Activated CD8-positive, alpha-beta memory T cell treated with anti-CD3 and anti-CD28 coated beads, Interleukin-2, amount 10 ng/mL, durations not matched to agents 7 days and 5 days (primary cell): ENCODE data around the gene STAT2. TPM values are rescaled to one million over a fixed set of nuclear protein-coding genes. Genes with fewer than 3 reads are reported as not detected.
A peak's percentile ranks its signal among the peaks of the same experiment; 100 is the strongest.

Experiments
- ATAC-seq: fragments of 150-1000 bp; cut with Tn5 transposase; one replicate; pipeline ENCODE4 v1.10.0; 2021; ENCODE audit warnings: moderate library complexity
- CTCF ChIA-PET: fragments of 350-600 bp; sonication (Branson Sonifier 250); formaldehyde crosslinking; loops from one replicate; lab custom pipeline; 2021; ENCODE audit warnings: antibody characterized with exemption; lab: Charles Lee
- DNase-seq: peaks from one replicate; pipeline ENCODE4 v3.0.0-alpha.2; 2020
- H3K27ac Mint-ChIP-seq: one replicate; pipeline ENCODE4 v1.8.0; 2021; ENCODE audit warnings: mild to moderate bottlenecking, mixed read lengths
- H3K27me3 Mint-ChIP-seq: one replicate; pipeline ENCODE4 v1.8.0; 2021; ENCODE audit warnings: mixed read lengths
- H3K36me3 Mint-ChIP-seq: one replicate; pipeline ENCODE4 v1.8.0; 2021; ENCODE audit warnings: mild to moderate bottlenecking, mixed read lengths
- H3K4me1 Mint-ChIP-seq: one replicate; pipeline ENCODE4 v1.8.0; 2021; ENCODE audit warnings: mixed read lengths
- H3K4me3 Mint-ChIP-seq: one replicate; pipeline ENCODE4 v1.8.0; 2021; ENCODE audit warnings: mild to moderate bottlenecking, moderate library complexity, mixed read lengths
- H3K9me3 Mint-ChIP-seq: one replicate; pipeline ENCODE4 v1.8.0; 2022; ENCODE audit warnings: low read depth, mixed read lengths
- total RNA-seq, 2 experiments: library from RNA; stranded (reverse); gene quantifications; one replicate each; pipeline ENCODE4 v1.2.3, GENCODE V29; 2021

Gene STAT2
- total RNA-seq, 2 experiments from 2014 or later, result 178 to 308 TPM

GRCh38 chr12:56377989-56378316, 18.0 kb upstream of the STAT2 start:
- CTCF ChIA-PET, result interaction anchor here (0.8 to 1.9 kb wide), 2 partner anchors 38 to 86 kb away, joined by 4 read pairs; no protein-coding TSS in a partner anchor
- Mint-ChIP-seq H3K27ac (no peak overlapping the region), H3K4me3 (no peak overlapping the region), H3K27me3 (peaks cover 15% of the 10 kb centered on the region), H3K36me3 (no peaks in the 10 kb centered on the region), H3K4me1 (no peaks in the 10 kb centered on the region), H3K9me3 (peaks cover 5% of the 10 kb centered on the region)
- DNase-seq (no peak), ATAC-seq (no peak)

GRCh38 chr12:56377310-56377988, 17.5 kb upstream of the STAT2 start:
- Mint-ChIP-seq H3K4me1 (no peaks in the 10 kb centered on the region), H3K36me3 (no peaks in the 10 kb centered on the region), H3K4me3 (no peak overlapping the region), H3K9me3 (peaks cover 5% of the 10 kb centered on the region), H3K27me3 (peaks cover 15% of the 10 kb centered on the region), H3K27ac (no peak overlapping the region)
- no peak for ATAC-seq
- CTCF ChIA-PET, result interaction anchor here (0.8 to 1.9 kb wide), 2 partner anchors 38 to 87 kb away, joined by 4 read pairs; no protein-coding TSS in a partner anchor
- no peak for DNase-seq

- Mint-ChIP-seq H3K4me3 (no peak overlapping the region), H3K4me1 (no peaks in the 10 kb centered on the region), H3K9me3 (peaks cover 5% of the 10 kb centered on the region), H3K27ac (no peak overlapping the region), H3K36me3 (no peaks in the 10 kb centered on the region), H3K27me3 (peaks cover 17% of the 10 kb centered on the region)
- DNase-seq, result no peak
- CTCF ChIA-PET, result no interaction called here
- ATAC-seq, result no peak
Observed at GRCh38 chr12:56375598-56376434, 15.9 kb upstream of the STAT2 start.

GRCh38 chr12:56374726-56375597, 15.1 kb upstream of the STAT2 start:
- Mint-ChIP-seq H3K27me3 (peaks cover 15% of the 10 kb centered on the region), H3K4me1 (no peaks in the 10 kb centered on the region), H3K27ac (no peak overlapping the region), H3K9me3 (peaks cover 5% of the 10 kb centered on the region), H3K36me3 (no peaks in the 10 kb centered on the region), H3K4me3 (no peak overlapping the region)
- ATAC-seq, result no peak
- no peak for DNase-seq
- CTCF ChIA-PET, result interaction anchor here (1.2 kb wide), 1 partner anchor 54 kb away, joined by 3 read pairs; no protein-coding TSS in a partner anchor

- H3K27me3 Mint-ChIP-seq, result peaks cover 15% of the 10 kb centered on the region
- no peak for ATAC-seq
- CTCF ChIA-PET, result no interaction called here
- no peak for DNase-seq
- no peak overlapping the region for H3K4me3 Mint-ChIP-seq
- no peaks in the 10 kb centered on the region for H3K36me3 Mint-ChIP-seq
- peaks cover 5% of the 10 kb centered on the region for H3K9me3 Mint-ChIP-seq
- H3K27ac Mint-ChIP-seq, result no peak overlapping the region
- H3K4me1 Mint-ChIP-seq, result no peaks in the 10 kb centered on the region
Observed at GRCh38 chr12:56373515-56373914, 13.6 kb upstream of the STAT2 start.

- H3K9me3 Mint-ChIP-seq, result no peaks in the 10 kb centered on the region
Observed at GRCh38 chr12:56366948-56367347, 7.0 kb upstream of the STAT2 start.

GRCh38 chr12:56362130-56363059, 2.5 kb upstream of the STAT2 start, which contains the start of gene APOF:
TSS of gene APOF (minus strand) at chr12:56362857. CDS start at chr12:56362745, 112 bp downstream.
- CTCF ChIA-PET, result interaction anchor here (1.0 to 4.6 kb wide), 4 partner anchors 29 to 244 kb away, joined by 4 to 21 read pairs (median 7); partner anchors contain the start of genes PAN2, SMARCC2 and ZC3H10
- no peak for DNase-seq
- no peaks in the 10 kb centered on the region for H3K27me3 Mint-ChIP-seq
- peaks cover 13% of the 10 kb centered on the region for H3K36me3 Mint-ChIP-seq
- H3K4me3 Mint-ChIP-seq, result peak within 1 kb of the TSS; percentile 93
- peak within 1 kb of the TSS; percentile 54 for H3K27ac Mint-ChIP-seq
- H3K4me1 Mint-ChIP-seq, result peaks cover 18% of the 10 kb centered on the region
- no peak for ATAC-seq
- H3K9me3 Mint-ChIP-seq, result no peaks in the 10 kb centered on the region

More at GRCh38 chr12:56366948-56367347, 7.0 kb upstream of the STAT2 start:
- no peak overlapping the region for H3K4me3 Mint-ChIP-seq
- CTCF ChIA-PET, result no interaction called here
- DNase-seq (no peak), ATAC-seq (no peak)
- H3K4me1 Mint-ChIP-seq, result no peaks in the 10 kb centered on the region
- no peak overlapping the region for H3K27ac Mint-ChIP-seq
- H3K27me3 Mint-ChIP-seq, result peaks cover 7% of the 10 kb centered on the region
- no peaks in the 10 kb centered on the region for H3K36me3 Mint-ChIP-seq

- Mint-ChIP-seq H3K9me3 (no peaks in the 10 kb centered on the region), H3K4me1 (peaks cover 19% of the 10 kb centered on the region)
- CTCF ChIA-PET, result interaction anchor here (1.0 to 4.6 kb wide), 6 partner anchors 10 to 243 kb away, joined by 4 to 21 read pairs (median 6); partner anchors contain the start of genes PAN2, SMARCC2 and ZC3H10
Observed at GRCh38 chr12:56361487-56362129, 1.7 kb upstream of the STAT2 start.

GRCh38 chr12:56358836-56359532, 923 bp downstream of the STAT2 start:
- peaks cover 24% of the 10 kb centered on the region for H3K4me1 Mint-ChIP-seq
- H3K9me3 Mint-ChIP-seq, result no peaks in the 10 kb centered on the region
- no peak for ATAC-seq
- peak; percentile 52 for DNase-seq
- CTCF ChIA-PET, result interaction anchor here (0.8 to 4.6 kb wide), 18 partner anchors 11 to 241 kb away, joined by 3 to 21 read pairs (median 5); partner anchors contain the start of genes ANKRD52, CNPY2, COQ10A and ESYT1
- peak overlapping the region; percentile 93 for H3K4me3 Mint-ChIP-seq
- peak overlapping the region; percentile 95 for H3K27ac Mint-ChIP-seq
- H3K27me3 Mint-ChIP-seq, result no peaks in the 10 kb centered on the region
- peaks cover 35% of the 10 kb centered on the region for H3K36me3 Mint-ChIP-seq

More at GRCh38 chr12:56361487-56362129, 1.7 kb upstream of the STAT2 start:
- ATAC-seq (no peak), DNase-seq (no peak)
- Mint-ChIP-seq H3K27me3 (no peaks in the 10 kb centered on the region), H3K4me3 (peak overlapping the region; percentile 93), H3K36me3 (peaks cover 15% of the 10 kb centered on the region), H3K27ac (peak overlapping the region; percentile 95)

- H3K36me3 Mint-ChIP-seq, result peaks cover 67% of the 10 kb centered on the region
- no peaks in the 10 kb centered on the region for H3K9me3 Mint-ChIP-seq
- no peak overlapping the region for H3K27ac Mint-ChIP-seq
- no peaks in the 10 kb centered on the region for H3K27me3 Mint-ChIP-seq
- no peak overlapping the region for H3K4me3 Mint-ChIP-seq
- CTCF ChIA-PET, result interaction anchor here (1.4 kb wide), 1 partner anchor 10 kb away, joined by 7 read pairs; the partner anchor contains the start of gene STAT2
- DNase-seq (no peak), ATAC-seq (no peak)
- H3K4me1 Mint-ChIP-seq, result peaks cover 8% of the 10 kb centered on the region
Observed at GRCh38 chr12:56351325-56351724, 8.6 kb downstream of the STAT2 start.

- Mint-ChIP-seq H3K36me3 (peaks cover 69% of the 10 kb centered on the region), H3K4me3 (no peak overlapping the region), H3K9me3 (no peaks in the 10 kb centered on the region), H3K27ac (peak overlapping the region; percentile 9), H3K4me1 (peaks cover 5% of the 10 kb centered on the region), H3K27me3 (no peaks in the 10 kb centered on the region)
- CTCF ChIA-PET, result interaction anchor here (0.8 to 1.4 kb wide), 2 partner anchors 10 to 14 kb away, joined by 3 to 7 read pairs; partner anchors contain the start of gene STAT2
- no peak for DNase-seq
- no peak for ATAC-seq
Observed at GRCh38 chr12:56350662-56351061, 9.2 kb downstream of the STAT2 start.
